ENCODE results near the gene LRRFIP2.

The LRRFIP2 gene

DNA sequence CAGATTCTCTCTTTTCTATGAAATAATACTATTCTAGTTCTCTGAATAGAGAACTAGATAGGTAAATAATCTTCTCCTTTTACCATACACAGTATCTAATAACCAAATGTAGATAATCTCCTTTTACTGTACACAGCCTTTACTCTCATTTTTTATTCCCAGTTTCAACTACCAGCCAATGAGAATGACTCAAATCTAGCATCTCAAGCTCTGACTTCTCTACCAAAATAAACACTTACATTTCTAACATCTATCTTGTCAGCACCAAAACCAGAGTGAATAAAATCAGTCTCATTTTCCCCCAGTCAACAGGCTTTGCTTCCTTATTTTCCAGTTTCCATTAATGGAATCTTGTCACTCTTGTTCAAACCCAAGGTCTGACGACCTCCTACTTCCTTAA, 36.9 kb downstream of the LRRFIP2 start:
- DNase-seq (ENCODE audit: low read depth, low spot score), result no peak
- ChIA-PET CTCF (no interaction called here), POLR2A (no interaction called here)
- no peak overlapping the region for H3K4me3 ChIP-seq (ENCODE audit: low read depth, low read length)
- TF ChIP-seq, protein P1, sequence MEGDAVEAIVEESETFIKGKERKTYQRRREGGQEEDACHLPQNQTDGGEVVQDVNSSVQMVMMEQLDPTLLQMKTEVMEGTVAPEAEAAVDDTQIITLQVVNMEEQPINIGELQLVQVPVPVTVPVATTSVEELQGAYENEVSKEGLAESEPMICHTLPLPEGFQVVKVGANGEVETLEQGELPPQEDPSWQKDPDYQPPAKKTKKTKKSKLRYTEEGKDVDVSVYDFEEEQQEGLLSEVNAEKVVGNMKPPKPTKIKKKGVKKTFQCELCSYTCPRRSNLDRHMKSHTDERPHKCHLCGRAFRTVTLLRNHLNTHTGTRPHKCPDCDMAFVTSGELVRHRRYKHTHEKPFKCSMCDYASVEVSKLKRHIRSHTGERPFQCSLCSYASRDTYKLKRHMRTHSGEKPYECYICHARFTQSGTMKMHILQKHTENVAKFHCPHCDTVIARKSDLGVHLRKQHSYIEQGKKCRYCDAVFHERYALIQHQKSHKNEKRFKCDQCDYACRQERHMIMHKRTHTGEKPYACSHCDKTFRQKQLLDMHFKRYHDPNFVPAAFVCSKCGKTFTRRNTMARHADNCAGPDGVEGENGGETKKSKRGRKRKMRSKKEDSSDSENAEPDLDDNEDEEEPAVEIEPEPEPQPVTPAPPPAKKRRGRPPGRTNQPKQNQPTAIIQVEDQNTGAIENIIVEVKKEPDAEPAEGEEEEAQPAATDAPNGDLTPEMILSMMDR (IDR thresholded peaks at IDR 0.05; ENCODE audit: insufficient read depth, low read length, missing control alignments), result no peak

- DNase-seq (ENCODE audit: low read depth, low spot score), result no peak
- TF ChIP-seq, protein P1 (IDR thresholded peaks at IDR 0.05; ENCODE audit: insufficient read depth, low read length, missing control alignments), result no peak
- H3K4me3 ChIP-seq (ENCODE audit: low read depth, low read length), result no peak overlapping the region
- ChIA-PET CTCF (no interaction called here), POLR2A (no interaction called here)
Measured at GRCh38 chr3:37136067-37136466, 38.3 kb downstream of the LRRFIP2 start.

DNA sequence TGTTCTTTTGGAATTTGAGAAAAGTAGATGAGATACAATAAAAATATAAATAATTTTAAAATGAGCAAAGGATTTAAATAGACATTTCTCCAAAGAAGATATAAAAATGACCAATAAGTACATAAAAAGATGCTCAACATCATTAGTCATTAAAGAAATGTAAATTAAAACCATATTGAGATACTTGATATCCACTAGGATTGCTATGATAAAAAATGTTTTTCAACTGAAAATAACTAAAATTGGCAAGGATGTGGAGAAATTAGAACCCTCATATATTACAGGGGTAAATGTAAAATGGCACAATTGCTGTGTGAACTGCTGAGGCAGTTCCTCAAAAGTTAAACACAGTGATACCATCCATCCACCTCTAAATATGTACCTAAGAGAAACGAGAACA, 38.8 kb downstream of the LRRFIP2 start:
- CTCF ChIA-PET, result no interaction called here
- TF ChIP-seq, protein P1 (IDR thresholded peaks at IDR 0.05; ENCODE audit: insufficient read depth, low read length, missing control alignments), result no peak
- no peak for DNase-seq (ENCODE audit: low read depth, low spot score)
- POLR2A ChIA-PET, result no interaction called here
- H3K4me3 ChIP-seq (ENCODE audit: low read depth, low read length), result no peak overlapping the region

- TF ChIP-seq, protein P1 (IDR thresholded peaks at IDR 0.05; ENCODE audit: insufficient read depth, low read length, missing control alignments), result no peak
- POLR2A ChIA-PET, result no interaction called here
- H3K4me3 ChIP-seq (ENCODE audit: low read depth, low read length), result no peak overlapping the region
- DNase-seq (ENCODE audit: low read depth, low spot score), result no peak
- CTCF ChIA-PET, result interaction anchor here (1.2 kb wide), 1 partner anchor 10 kb away, joined by 4 read pairs; no protein-coding TSS in a partner anchor
Measured at GRCh38 chr3:37132334-37132733, 42.0 kb downstream of the LRRFIP2 start.

GRCh38 chr3:37131860-37132144, 42.6 kb downstream of the LRRFIP2 start:
- H3K4me3 ChIP-seq (ENCODE audit: low read depth, low read length), result no peak overlapping the region
- DNase-seq (ENCODE audit: low read depth, low spot score), result no peak
- TF ChIP-seq, protein P1 (IDR thresholded peaks at IDR 0.05; ENCODE audit: insufficient read depth, low read length, missing control alignments), result no peak
- ChIA-PET CTCF (interaction anchor here (1.2 kb wide), 1 partner anchor 10 kb away, joined by 4 read pairs; no protein-coding TSS in a partner anchor), POLR2A (no interaction called here)

DNA sequence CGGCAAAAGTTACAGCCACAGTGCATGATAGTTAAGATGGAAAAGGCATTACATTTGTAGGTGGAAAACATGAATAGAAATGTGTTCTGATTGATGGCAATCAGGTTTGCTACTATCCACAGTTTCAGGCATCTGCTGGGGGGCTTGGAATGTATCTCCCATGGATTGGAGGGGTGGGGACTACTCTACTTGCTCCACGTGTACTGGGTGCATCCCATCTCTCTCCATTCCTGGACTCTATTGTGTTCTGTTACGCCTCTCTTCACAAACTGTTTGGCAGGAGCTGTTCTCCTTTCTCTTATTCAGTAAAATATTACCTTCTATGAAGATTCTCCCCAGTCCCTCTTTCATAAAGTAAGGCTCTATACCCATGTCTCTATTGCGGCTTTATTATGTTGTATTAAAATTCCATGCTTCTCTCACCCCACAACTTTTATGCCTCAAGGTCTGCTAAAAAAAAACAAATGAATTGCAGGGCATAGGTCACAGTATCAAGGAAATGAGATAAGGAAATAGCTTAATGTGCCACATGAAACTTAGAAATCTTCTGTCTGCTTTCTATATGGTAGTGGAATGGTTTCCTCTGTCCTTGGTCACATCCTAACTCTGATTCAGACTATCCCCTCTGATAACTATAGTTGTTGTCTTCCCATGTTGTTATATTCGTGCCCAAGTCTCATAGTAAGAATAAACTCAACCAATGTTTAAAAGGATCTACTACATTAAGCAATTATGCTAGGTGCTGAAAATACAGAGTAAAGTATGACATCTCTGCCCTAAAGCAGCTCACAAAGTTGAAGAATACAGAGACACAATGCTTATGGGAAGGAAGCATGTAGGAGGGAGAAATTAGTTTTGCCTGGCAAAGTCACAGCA, 43.2 kb downstream of the LRRFIP2 start:
- CTCF ChIA-PET, result interaction anchor here (1.2 kb wide), 1 partner anchor 11 kb away, joined by 4 read pairs; no protein-coding TSS in a partner anchor
- no peak overlapping the region for H3K4me3 ChIP-seq (ENCODE audit: low read depth, low read length)
- TF ChIP-seq, protein P1 (IDR thresholded peaks at IDR 0.05; ENCODE audit: insufficient read depth, low read length, missing control alignments), result no peak
- POLR2A ChIA-PET, result no interaction called here
- no peak for DNase-seq (ENCODE audit: low read depth, low spot score)
